ENCODE data around the gene SNAI3.

Gene SNAI3

DNA sequence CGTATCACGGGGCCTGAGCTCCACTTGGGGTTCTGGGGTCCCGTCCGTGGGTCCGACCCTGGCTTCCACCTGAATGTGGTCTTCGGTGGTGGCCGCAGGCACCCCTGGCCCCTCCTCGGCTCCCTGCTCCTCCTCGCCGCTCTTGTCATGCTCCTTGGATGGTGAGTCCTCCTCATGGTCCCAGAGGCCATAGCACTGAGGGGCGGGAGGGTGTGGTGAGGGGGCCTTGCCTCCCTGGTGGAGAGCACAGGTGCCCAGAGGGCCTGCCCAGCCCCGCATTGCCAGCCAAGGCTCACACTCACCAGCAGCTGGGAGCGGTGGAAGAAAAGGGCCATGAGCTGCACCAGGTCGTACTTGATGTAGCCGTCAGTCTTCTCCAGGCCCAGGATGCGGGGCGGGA, 34.9 kb upstream of the SNAI3 start:
- no peak for DNase-seq

DNA sequence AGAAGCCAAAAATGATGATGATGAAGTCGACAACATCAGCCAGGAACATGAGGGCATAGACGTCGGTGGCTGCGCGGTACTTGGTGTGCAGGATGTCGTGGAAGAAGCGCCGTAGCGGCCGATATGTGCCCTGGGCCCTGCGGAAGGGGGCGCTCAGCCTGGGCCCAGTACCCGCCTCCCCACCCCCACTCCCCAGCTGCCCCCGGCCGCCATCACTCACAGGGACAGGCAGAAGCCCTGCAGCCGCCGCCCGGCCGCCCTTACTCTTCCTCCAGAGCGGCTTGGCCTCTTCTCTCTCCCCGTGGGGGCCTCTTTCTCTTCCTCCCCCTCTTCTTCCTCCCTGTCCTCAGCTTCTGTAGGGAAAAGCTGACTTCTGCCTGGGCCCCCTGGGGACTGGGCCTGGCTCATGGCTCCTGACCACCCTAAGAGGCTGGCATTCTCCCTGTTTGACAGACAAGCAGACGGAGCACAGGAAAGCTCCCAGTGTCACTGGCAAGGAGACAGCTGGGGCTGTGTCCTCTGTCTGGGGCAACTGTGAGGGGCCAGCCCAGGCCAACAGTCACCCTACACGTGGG, 34.2 kb upstream of the SNAI3 start:
- DNase-seq, result no peak

DNA sequence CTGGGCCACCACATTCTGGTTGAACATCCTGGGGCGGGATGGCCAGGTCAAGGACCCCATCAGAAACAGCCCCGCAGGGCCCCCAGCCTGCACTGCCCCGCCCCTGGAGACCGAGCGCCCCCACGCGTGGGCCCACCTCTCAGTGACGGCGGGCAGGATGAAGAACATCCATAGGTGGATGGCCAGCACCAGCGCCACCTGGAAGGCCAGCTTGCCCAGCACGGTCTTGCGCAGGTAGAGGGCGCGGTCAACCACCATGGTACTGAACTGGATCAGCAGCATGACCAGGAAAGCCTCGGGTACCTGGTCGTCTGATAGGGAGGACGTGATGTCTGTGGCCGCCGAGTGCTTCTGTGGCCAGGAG, 33.6 kb upstream of the SNAI3 start:
- no peak for DNase-seq

DNA sequence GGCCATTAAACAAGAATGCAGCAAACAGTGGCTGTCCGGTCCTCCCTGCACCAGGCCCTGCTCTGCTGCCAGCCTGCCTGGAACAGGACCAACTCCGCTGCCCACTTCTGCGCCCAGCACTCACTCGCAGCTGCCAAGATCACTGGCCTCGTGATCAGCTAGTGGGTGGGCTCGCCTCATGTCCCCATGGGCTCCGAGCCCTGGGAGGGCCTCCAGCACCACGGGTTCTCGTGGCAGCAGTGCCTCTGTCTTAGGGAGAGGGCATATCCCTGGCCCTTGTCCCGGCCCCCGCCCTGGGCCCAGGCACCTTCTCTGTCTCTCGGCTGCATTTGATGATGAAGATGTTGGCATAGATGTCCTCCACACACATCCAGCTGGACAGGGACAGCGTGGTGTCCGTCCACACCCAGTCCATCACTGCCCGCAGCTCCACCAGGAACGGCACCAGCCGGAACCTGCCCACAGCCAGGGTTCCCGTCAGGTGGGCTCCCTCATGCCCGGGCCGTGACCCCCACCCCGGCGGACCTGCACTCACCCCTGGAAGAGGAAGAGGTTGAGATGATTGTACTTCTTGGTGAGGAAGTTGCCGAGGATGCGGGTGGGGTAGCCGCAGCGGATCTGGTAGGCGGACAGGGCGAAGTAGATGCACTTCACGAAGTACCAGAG, 33.1 kb upstream of the SNAI3 start:
- DNase-seq, result no peak

DNA sequence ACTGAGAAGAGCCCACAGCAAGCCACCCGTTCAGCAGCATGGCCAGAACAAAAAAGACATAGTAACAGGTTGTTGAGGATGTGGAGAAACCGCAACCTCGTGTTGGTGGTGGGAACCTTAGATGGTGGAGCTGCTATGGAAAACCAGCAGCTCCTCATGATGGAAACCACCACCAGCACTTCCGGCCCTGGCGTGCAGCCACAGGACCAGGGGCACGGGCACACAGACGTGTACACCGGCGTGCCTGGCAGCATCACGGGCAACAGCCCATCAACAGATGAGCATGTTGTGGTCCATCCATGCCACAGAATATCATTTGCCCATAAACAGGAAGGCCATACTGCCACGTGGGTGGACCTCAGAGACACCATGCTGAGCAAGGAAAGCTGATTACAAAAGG, 31.9 kb upstream of the SNAI3 start:
- no peak for DNase-seq

DNA sequence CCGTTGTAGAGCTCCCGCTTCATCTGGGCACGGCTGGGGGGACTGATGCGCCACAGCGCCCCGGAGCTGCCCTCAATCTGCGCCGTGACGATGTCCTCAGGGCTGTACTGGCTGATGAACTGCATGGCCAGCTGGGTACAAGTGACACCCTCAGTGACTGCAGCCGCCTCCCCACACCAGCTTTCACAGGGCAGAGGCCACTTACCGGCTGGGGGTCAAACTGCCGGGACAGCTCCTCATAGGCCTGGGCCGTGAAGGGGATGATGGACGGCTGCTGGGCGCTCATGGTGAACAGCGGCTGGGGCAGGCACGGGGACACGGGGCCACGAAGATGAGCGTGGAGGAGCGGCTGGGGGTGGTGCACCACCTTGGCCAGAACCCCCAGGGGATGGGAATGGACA, 30.3 kb upstream of the SNAI3 start:
- no peak for DNase-seq

GRCh38 chr16:88716201-88716600, 29.9 kb upstream of the SNAI3 start:
- no peak for DNase-seq

DNA sequence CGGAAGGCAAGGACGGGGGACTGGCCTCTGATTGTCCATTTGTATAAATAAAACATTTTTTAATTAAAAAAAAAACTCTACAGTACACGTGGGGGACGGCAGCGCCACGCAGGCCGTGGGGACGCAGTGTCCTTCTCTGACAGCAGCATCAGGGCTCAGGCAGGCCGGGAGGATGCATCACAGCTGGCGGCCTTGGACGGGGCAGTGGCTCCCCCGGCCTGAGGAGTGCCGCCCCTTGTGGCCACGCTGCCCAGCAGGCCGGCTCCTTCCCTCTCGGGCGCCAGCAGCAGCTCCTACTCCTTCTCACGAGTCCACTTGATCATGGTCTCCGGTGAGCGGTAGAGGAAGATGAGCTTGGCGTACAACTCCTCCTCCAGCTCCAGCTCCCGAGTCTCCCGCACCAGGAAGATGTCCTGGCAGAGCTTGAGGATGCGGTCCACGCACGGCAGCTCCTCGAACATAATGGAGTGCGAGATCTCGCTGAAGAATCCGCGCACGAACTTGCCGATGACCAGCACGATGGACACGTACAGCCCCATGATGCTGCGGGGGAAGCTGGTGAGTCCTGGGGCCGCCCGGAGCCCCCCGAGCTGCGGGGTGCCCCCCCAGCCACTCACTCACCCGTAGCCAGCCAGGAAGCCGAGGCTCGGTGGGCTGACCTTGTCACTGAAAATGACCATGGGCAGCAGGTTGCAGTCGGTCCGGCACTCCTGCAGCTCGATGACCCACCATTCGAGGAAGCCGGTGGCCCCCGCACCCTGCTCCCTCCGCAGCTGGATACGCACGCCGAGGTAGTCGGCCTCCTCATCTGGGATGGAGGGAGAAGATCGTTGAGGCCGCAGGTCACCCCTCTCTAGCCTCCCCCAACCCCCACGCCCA, 29.2 kb upstream of the SNAI3 start:
- DNase-seq, result no peak

- DNase-seq, result no peak
Observed at GRCh38 chr16:88714420-88715302, 28.4 kb upstream of the SNAI3 start.

DNA sequence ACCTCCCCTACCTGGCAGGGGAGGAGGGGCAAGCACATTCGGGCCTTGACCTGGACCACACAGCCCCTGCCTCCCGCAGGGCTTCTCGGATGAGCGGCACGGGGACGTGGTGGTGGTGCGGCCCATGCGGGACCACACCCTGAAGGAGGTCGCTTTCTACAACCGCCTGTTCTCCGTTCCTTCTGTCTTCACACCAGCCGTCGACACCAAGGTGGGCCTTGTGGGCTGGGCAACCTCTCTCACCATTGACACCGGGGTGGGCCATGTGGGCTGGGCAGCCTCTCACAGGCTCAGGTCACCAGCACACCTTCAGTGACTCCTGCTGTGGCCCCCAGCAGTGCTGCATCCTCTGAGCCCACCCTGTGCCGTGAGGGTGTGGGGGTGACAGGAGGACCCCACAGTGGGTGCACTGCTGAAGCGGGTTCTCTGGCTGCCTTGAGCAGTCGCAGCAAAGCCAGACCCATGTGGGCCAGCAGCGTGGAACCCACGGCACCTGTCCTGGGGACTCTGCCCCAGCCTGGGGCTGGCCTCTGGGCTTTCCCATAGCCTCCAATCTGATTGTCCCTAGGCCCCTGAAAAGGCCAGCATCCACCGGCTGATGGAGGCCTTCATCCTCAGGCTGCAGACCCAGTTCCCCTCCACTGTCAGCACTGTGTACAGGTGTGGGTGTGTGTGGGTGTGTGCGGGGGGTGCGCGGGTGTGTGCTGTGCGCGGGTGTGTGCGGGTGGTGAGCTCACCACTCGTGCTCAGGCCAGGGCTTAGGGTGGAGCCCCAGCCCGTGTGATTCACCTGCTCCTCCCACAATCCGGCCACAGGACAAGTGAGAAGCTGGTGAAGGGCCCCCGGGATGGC, 27.5 kb upstream of the SNAI3 start:
- no peak for DNase-seq

DNA sequence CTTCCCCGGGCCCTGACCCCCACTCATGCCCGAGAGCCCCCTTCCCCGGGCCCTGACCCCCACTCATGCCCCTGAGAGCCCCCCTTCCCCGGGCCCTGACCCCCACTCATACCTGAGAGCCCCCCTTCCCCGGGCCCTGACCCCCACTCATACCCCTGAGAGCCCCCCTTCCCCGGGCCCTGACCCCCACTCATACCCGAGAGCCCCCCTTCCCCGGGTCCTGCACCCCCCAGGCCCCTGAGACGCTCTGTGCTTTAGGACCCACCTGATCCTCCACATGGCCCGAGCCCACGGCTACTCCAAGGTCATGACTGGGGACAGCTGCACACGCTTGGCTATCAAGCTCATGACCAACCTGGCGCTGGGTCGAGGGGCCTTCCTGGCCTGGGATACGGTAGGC, 26.7 kb upstream of the SNAI3 start:
- no peak for DNase-seq

DNA sequence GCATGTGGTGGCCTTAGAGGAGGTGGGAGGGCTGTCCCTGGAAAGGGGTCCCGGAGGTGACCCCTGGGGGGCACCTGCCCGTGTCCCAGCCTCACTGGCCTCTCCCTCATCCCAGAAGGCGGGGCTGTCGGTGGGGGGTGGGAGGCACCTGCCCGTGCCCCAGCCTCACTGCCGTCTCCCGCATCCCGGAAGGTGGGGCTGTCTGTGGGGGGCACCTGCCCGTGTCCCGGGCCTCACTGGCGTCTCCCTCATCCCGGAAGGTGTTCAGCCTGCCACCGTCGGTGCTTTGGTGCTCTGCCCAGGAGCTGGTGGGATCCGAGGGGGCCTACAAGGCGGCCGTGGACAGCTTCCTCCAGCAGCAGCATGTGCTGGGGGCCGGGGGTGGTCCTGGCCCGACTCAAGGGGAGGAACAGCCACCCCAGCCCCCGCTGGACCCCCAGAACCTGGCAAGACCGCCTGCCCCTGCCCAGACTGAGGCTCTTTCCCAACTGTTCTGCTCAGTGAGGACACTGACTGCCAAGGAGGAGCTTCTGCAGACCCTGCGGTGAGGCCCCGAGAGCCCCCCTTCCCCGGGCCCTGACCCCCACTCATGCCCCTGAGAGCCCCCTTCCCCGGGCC, 26.2 kb upstream of the SNAI3 start:
- DNase-seq, result no peak

DNA sequence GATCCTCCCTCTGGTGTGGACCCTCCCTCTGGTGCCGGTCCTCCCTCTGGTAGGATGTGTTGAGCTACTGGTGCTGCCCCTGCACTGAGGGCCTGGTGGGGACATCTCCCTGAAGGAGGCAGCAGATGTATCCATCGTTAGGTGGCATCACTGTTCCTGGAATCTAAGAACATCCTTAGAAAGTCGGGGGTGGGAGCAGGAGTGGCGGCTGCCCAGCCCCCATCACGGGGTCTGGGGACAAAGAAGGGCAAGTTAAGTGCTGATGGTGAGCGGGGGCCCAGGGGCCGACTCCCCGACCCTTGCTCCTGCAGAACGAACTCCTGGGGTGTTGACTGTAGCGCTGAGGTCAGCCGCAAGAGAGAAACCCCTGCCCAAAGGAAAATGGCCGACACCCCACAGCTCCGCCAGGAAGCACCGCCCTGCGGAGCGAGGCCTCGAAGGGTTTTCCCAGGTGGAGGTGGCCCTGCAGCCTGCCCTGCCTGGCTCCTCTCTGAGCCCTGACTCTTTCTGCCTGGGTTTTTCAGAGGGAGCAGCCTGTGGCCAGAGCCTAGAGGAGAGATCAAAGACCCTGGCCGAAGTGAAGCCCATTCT, 25.5 kb upstream of the SNAI3 start:
- no peak for DNase-seq

DNA sequence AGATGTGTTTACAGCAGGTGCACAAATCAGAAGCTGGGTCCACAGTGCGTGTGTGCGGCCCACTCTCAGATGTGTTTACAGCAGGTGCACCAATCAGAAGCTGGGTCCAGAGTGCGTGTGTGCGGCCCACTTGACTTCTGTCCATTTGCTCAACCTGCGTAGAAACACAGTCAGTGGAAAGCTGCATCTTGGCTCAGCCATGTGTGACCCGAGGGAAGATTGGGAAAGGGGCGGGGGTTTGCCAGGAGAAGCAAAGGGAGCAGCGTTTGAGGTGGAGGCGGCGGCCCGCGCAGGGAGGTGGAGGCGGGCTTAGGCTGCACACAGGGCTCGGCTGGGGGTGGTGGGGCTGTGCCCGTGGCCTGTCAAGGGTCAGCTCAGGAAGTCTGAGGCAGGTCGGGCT, 24.2 kb upstream of the SNAI3 start:
- DNase-seq, result no peak

DNA sequence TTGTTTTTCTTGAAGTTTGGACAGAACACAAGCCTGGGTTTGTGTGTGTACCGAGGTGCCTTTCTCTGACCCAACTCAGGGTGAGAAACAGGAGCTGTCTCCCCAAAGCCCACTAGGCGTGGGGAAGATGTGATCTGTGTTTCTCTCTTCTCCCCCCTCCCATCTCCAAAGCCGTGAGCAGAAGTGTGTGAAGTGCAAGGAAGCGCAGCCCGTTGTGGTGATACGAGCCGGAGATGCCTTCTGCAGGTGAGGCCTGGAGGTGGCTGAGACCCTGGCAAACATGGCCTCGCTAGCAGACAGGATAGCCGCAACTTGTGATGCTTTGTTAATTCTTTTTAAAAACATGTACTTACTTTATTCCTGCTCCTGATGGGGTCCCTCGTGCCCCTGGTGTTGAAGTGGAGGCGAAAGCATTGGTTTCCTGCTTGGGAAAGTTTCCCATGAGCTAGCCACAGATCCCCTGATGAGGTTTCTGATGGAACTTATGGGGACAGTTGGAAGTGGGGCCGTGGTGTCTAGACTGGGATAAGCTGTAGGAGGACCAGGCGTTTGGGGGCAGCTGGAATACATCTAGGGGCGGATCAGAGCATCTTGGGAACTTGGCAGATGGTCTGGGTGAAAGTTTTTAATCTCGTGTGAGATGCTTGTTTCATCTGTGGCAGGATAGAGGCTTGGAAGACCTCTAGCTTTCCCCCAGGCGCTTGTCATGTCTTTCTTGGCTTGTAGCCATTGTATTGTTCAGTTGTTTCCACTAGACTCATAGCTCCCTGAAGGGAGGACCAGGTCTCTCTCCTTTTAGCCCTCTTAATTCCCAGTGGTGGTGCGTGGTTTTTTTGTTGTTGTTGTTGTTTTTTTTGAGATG, 20.9 kb upstream of the SNAI3 start:
- no peak for DNase-seq

DNA sequence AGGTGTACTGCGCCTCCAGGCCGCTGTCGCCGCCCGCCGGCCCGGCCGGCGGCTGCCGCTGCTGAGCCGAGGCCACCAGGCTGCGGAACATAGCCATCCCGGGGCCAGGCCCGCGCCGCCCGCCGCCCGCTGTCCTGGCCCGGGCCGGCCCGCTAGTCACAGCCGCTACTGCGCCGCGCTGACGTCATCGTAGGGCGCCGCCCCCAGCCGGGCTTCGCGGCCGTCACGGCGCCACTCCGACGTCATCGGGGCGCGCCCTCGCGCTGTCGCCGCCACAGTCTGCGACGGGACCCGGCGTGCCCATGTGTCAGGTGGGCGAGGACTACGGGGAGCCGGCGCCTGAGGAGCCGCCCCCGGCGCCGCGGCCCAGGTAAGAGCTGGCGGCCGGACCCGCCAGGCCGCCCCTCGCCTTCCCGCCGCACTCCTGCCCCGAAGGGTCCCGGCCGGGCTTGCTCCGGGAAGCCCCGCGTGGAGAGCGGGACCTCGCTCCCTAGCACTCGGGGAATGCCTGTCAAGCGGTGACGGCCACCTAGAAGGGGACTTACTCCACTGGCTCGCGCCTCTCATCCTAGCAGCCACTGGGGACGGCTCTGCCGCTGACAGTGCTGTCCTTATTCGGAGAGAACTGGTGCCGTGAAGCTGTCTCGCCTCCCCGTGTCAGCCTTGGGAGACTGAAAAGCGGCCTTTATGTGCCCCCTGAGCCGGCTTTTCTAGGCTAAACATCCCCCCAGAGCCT, 20.1 kb upstream of the SNAI3 start, which contains the start of the genes CTU2 and RNF166:
CTU2 (plus strand) TSS at position 275 of the 736 bp plus-strand sequence; CDS start at position 303, 28 bp downstream.
RNF166 (minus strand) TSS at position 180 of the 736 bp plus-strand sequence; CDS start at position 97, 83 bp downstream.
- DNase-seq, result peak; percentile 33

GRCh38 chr16:88705801-88706228, 19.5 kb upstream of the SNAI3 start:
- no peak for DNase-seq

DNA sequence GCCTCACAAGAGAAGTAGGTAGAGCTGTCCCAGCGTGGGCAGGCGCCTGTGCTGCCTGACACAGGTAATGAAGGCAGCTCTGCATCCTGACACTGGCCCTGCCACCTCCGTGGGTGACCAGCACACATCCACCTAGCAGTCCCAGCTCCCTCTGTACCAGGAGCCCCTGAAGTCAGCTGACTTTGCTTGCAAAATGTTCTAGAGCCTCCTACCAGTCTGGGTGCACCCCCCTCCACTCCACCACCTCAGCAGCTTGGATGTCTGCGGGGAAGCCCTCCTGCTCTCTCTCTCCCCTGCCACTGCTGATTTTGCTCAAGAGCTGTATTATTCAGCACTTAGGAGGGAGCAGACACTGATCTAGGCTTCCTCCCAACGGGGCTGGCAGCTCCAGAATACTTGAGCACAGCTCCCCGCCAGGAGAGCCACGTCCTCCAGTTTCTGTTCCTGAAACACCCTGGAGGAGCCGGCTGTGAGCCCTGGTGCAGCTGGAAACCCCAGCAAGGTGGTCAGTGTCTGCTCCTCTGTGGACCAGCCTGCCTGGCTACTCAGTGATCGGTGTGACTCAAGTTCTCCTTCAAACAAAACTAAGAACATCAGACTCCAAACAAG, 18.9 kb upstream of the SNAI3 start:
- DNase-seq, result no peak

Measured in NCI-H1105 treated with DMSO at 0.1 percent for 48 hours (cell line).